Prostate gland (tissue), 2 donors: ENCODE measurements around the gene LUC7L3.

Experiments
- CTCF ChIP-seq, 4 experiments: fragments of 200-600 bp in 2 of 4; fragments of 450-650 bp in 2 of 4; sonication (generic) in 2 of 4; IDR thresholded peaks; 1 replicate in 3 of 4; 2 replicates in 1 of 4; pipeline ENCODE4 v1.5.1; 2016 to 2019; ENCODE audit warnings: antibody characterized with exemption in 4 of 4, mild to moderate bottlenecking in 2 of 4, moderate library complexity in 2 of 4
- POLR2AphosphoS5 ChIP-seq: sonication (generic); formaldehyde crosslinking; IDR thresholded peaks from one replicate; pipeline ENCODE4 v1.6.1; 2017; ENCODE audit warnings: antibody characterized with exemption

GRCh38 chr17:50725769-50726655, 6.6 kb downstream of the LUC7L3 start:
- TF ChIP-seq POLR2AphosphoS5: no peak
- no peak for TF ChIP-seq CTCF (IDR thresholded peaks at IDR 0.05)
